NCI-H2107 treated with DMSO at 0.1 percent for 48 hours (cell line): ENCODE data around the gene ZNF624.
"Not testable (repeated sequence)": the region's sequence is repeated elsewhere in the genome, so short reads cannot be mapped to it uniquely, and the experiment has no call there.

Source experiments
- DNase-seq: peaks from one replicate; lab custom pipeline; 2025; ENCODE audit not compliant: unreplicated experiment; lab: John Stamatoyannopoulos, UW

The ZNF624 gene

GRCh38 chr17:16653367-16654041, at the start of gene ZNF624:
Gene ZNF624 (minus strand): TSS chr17:16653850.
- peak; percentile 64 for DNase-seq

GRCh38 chr17:16697603-16698002, 44.0 kb upstream of the ZNF624 start:
- not testable (repeated sequence) for DNase-seq

GRCh38 chr17:16690447-16690846, 36.8 kb upstream of the ZNF624 start:
- not testable (repeated sequence) for DNase-seq

DNA sequence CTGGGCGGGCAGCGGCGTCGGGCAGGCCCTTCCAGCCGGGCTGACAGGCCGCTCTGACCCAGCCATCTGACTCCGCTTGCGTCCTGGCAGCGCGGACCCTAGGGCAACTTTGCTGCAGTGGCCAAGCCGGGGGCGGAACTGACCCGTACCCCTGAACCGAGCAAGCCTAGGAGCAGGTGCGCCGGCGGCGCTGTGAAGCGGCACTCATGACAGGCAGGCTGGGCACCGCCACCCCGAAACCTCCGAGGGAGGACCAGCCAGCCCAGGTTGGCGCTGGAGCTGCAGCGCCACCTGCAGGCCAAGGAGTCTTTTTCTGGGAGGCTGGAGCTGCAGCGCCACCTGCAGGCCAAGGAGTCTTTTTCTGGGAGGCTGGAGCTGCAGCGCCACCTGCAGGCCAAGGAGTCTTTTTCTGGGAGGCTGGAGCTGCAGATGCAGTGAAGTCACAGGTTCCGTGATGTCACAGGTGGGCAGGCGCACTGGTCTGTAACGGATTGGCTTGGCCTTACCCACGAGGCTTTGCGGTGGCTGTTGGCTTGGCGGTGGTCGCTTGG, 36.2 kb upstream of the ZNF624 start, which contains the start of gene CCDC144A:
Gene CCDC144A, plus strand, starts transcription at position 511 of the 551 bp plus-strand sequence. CDS start 160 bp downstream, outside the sequence.
- DNase-seq, result not testable (repeated sequence)

DNA sequence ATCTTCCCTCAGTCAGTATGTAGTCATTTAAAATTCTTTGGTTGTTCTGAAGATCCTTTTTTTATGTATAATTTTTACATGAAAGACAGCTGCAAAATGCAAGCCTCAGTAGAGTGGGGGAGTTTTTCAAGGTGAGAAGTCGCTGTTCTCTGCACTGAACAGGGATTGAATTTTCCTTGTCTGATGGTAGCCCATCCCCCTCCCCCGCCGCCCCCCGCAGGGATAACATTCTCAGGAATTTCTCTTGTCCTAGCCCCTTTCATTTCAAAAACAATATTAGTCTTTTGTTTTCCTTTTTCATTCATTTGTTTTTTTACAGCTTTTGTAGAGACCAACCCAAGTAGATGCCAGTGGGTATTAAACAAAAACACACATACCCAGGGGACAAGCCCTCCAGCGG, 33.5 kb upstream of the ZNF624 start:
- DNase-seq, result not testable (repeated sequence)

DNA sequence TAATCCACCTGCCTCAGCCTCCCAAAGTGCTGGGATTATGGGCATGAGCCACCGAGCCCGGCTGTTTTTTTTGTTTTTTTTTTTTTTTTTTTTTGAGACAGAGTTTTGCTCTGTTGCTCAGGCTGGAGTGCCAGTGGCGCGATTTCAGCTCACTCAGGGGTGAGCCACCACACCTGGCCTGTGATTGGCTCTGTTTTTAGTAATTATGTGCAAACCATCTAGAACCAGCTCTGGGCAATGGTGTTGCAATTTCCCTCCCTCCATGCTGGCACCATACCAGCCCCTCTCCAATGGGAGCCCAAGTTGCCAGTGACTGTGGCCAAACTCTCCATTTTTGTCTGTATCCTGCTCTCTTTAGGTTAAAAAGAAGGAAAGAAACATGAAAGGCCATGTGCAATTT, 32.4 kb upstream of the ZNF624 start:
- not testable (repeated sequence) for DNase-seq

DNA sequence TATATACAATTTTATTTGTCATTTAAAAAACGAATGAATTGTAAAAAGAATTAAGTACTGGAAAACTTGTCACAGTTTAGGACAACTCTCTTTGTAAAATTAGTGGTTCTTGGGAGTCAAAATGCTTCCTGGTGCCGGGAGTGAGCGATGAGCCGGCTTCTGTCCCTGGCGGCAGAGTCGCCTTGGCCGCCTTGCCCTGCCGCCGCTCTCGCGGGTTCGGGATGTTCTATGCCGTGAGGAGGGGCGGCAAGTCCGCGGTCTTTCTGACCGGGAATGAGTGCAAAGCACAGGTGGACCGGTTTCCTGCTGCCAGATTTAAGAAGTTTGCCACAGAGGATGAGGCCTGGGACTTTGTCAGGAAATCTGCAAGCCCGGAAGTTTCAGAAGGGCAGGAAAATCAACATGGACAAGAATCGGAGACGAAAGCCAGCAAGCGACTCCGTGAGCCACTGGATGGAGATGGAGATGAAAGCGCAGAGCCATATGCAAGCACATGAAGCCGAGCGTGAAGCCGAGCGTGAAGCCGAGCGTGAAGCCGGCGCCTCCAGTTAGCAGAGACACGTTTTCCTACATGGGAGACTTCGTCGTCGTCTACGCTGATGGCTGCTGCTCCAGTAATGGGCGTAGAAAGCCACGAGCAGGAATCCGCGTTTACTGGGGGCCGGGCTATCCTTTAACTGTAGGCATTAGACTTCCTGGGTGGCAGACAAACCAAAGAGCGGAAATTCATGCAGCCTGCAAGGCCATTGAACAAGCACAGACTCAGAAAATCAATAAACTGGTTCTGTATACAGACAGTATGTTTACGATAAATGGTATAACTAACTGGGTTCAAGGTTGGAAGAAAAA, 29.9 kb upstream of the ZNF624 start:
- DNase-seq, result not testable (repeated sequence)

DNA sequence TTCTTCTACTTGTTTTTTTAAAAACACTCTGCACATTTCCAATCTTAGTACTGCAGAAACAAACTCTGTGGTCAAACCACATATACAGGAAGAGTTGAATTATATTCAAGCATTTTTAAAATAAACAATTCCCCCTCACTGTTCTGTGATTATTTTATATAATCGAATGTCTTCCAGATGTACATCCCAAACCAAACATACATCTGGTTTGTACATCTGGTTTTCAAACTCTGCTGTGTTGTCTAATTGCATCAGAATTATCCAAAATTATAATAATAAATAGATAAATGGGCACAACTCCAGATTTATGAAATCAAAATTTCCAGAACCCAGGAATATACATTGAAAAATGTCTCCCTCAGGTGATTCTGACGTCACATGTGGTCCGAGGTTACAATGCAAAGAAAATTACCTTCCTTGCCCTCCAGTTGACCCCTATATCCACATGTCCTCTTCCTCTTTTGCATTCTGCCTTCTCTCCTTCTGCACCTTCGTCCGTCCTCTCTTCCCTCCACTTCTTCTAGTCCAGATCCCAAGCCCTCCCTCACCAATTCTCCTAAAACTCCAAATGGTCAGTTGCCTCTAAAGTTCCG, 23.1 kb upstream of the ZNF624 start:
- DNase-seq, result no peak

GRCh38 chr17:16666907-16667636, 13.4 kb upstream of the ZNF624 start:
- DNase-seq, result not testable (repeated sequence)

- DNase-seq, result not testable (repeated sequence)
These were observed 12.9 kb upstream of the ZNF624 start for GRCh38 chr17:16666553-16666906.

DNA sequence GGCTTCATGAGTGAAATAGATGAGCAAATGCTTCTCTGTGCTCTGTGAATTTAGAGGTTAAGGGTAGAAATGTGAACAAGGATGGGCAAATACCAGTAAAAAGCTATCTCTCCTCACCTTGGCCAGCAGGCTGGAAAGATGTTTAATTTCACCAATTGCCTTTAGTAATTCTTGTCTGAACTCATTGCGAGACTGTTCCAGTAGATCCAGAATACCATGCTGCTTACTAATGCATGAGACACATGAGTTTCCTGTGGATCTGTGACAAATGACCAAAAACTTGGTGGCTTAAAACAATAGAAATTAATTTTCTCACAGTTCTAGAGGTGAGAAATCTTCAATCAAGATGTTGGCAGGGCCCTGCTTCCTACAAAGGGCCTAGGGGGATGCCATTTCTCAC, 9.3 kb upstream of the ZNF624 start:
- no peak for DNase-seq

DNA sequence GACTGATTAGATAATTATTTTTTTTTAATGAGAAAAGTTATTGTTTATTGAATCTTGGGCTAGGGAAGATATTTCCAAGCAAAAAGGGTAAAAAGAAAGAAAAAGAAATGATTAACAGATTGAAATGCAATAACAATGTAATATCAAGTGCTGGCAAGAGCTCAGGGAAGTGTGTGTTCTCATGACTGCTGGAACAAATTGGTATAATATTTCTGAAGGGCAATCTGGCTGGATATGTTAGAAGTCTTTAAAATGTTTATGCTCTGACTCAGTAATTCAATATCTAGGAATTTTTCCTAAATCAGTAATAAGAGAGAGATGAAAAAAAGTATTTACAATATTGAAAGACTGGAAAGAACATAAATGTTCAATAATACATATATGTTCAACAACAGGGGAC, 7.6 kb upstream of the ZNF624 start:
- no peak for DNase-seq

DNA sequence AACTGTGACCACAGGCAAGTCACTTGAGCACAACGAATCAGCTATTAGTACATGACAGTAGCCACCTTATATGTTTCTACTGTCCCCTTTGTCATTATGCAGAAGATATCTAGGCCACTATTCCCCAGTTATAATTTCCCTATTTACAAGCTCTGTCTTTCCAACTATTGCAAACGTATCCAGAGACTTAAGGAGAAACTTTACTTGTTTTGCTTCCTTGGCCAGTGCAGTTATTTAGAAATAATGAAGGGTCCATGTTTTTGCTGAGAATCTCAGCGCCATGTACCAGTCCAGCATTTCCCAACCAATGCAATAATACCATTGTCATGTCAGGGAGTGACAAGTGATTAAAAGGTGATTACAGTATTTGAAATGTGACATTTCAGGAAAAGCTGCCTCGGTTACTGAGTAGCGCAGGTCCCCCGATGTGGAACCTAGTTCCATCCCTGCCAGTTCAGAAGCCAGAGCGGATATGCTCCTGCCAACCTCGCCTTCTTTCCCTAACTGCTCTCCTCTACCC, 743 bp downstream of the ZNF624 start:
- peak; percentile 13 for DNase-seq

- no peak for DNase-seq
These were observed 1.4 kb downstream of the ZNF624 start for GRCh38 chr17:16652252-16652651.

- no peak for DNase-seq
These were observed 4.1 kb downstream of the ZNF624 start for GRCh38 chr17:16649585-16649984.

DNA sequence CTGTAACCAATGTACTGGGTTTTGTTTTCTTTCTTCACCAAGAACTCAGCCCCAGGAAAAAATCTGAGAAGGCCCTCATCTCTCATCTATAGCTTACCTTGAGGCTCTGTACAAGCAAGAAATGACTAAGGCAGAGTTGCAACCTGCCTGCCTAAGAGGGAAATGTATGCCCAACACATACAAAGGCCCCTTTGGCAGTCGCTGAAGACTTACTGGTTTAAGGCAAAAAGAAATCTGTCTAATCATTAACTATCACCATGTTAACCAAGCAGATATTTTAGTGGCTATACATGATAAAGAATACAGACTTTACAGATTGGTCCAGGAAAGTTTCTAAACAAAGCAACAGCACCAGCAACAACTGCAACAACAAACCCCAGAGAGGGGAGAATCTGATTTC, 14.2 kb downstream of the ZNF624 start:
- DNase-seq, result no peak

- DNase-seq, result no peak
These were observed 30.4 kb downstream of the ZNF624 start for GRCh38 chr17:16623282-16623681.

DNA sequence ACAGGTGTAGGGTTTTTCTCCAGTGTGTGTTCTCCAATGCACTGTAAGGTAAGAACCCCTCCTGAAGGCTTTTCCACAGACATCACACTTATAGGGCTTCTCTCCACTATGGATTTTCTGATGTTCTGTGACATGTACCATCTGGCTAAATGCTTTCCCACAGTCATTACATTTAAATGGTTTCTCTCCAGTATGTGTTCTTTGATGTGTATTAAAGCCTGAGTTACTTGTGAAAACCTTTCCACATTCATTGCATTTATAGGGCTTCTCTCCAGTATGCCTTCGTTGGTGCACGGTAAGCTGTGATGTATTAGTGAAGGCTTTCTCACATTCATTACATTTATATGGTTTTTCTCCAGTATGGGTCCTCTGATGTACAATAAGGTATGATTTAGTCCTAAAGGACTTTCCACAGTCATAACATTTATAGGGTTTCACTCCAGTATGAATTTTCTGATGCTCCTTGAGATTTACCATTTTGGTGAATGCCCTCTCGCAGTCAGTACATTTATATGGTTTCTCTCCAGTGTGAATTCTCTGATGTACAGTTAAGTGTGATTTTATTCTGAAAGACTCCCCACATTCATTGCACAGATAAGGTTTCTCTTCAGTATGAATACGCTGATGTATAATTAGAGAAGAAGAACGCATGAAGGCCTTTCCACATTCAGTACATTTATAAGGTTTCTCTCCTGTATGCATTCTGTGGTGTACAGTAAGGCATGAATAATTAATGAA, 30.9 kb downstream of the ZNF624 start:
- no peak for DNase-seq

- DNase-seq, result no peak
These were observed 36.1 kb downstream of the ZNF624 start for GRCh38 chr17:16617481-16618060.

GRCh38 chr17:16599537-16599936, 54.1 kb downstream of the ZNF624 start:
- no peak for DNase-seq
